K562 (cell line): ENCODE measurements around the gene PHETA2. TPM values are rescaled to one million over a fixed set of nuclear protein-coding genes. Genes with fewer than 3 reads are reported as not detected.

Experiments
- C11orf30 ChIP-seq: fragments of 450-650 bp; IDR thresholded peaks from 2 replicates; pipeline ENCODE4 v1.6.1; 2016; ENCODE audit warnings: low read depth, mild to moderate bottlenecking
- CCNT2 ChIP-seq: IDR thresholded peaks from 2 replicates; pipeline ENCODE4 v1.6.1; 2011; ENCODE audit warnings: borderline replicate concordance, low read depth, mild to moderate bottlenecking, moderate library complexity, mixed read lengths, low read length; ENCODE audit not compliant: insufficient read length; ENCODE audit errors: extremely low read depth
- DPF2 ChIP-seq: fragments of 450-650 bp; IDR thresholded peaks from 2 replicates; pipeline ENCODE4 v1.6.1; 2016
- FOSL1 ChIP-seq: fragments of 200-800 bp; sonication (Bioruptor generic); conservative IDR thresholded peaks from 2 replicates; pipeline ENCODE4 v1.6.1; 2016; ENCODE audit warnings: missing genetic modification characterization, missing compliant biosample characterization
- HCFC1 ChIP-seq: IDR thresholded peaks from 2 replicates; pipeline ENCODE4 v1.6.1; 2012; ENCODE audit warnings: low read depth, low read length, improper control_type of control experiment
- HOXB6 ChIP-seq: fragments of 250-450 bp; sonication (Bioruptor Pico); IDR thresholded peaks from 2 replicates; pipeline ENCODE4 v1.5.1; 2022; ENCODE audit warnings: mild to moderate bottlenecking, borderline replicate concordance
- MTA2 ChIP-seq: fragments of 450-650 bp; IDR thresholded peaks from 2 replicates; pipeline ENCODE4 v1.6.1; 2016; ENCODE audit warnings: low read depth
- REST ChIP-seq, 2 experiments: fragments of 450-650 bp; formaldehyde crosslinking in 1 of 2; IDR thresholded peaks; 2 replicates each; pipeline versions ENCODE4 v1.4.0 to v1.6.1; 2014 to 2020; ENCODE audit warnings: mild to moderate bottlenecking in 2 of 2, borderline replicate concordance in 1 of 2, low read depth in 1 of 2
- TAF15 ChIP-seq: fragments of 200-400 bp; formaldehyde crosslinking; IDR thresholded peaks from 2 replicates; pipeline ENCODE4 v1.6.1; 2017; ENCODE audit warnings: mild to moderate bottlenecking, low read depth, low read length, moderate library complexity
- ZMIZ1 ChIP-seq, 2 experiments: fragments of 150-350 bp in 1 of 2; IDR thresholded peaks; 2 replicates each; pipeline ENCODE4 v1.6.1; 2012 to 2016; ENCODE audit warnings: low read depth in 2 of 2, low read length in 2 of 2, mild to moderate bottlenecking in 1 of 2, moderate library complexity in 1 of 2
- ZNF146 ChIP-seq: IDR thresholded peaks from one replicate; pipeline ENCODE4 v1.6.1; 2018; ENCODE audit warnings: missing compliant biosample characterization; ENCODE audit not compliant: unreplicated experiment
- ZNF354B ChIP-seq: fragments of 250-450 bp; sonication (Bioruptor Pico); IDR thresholded peaks from 2 replicates; pipeline ENCODE4 v1.4.0; 2020
- ZNF639 ChIP-seq, 2 experiments: fragments of 200-800 bp in 1 of 2; sonication (Bioruptor generic) in 1 of 2; sonication (generic) in 1 of 2; formaldehyde crosslinking in 1 of 2; IDR thresholded peaks in 1 of 2; conservative IDR thresholded peaks in 1 of 2; 2 replicates each; pipeline versions ENCODE4 v1.5.0 to v1.6.1; 2016 to 2020; ENCODE audit warnings: missing compliant biosample characterization in 1 of 2, missing genetic modification characterization in 1 of 2, missing genetic modification reagents in 1 of 2
- polyA plus RNA-seq, 8 experiments: library from polyadenylated mRNA; depleted of rRNA in 4 of 8; stranded (reverse) in 5 of 8; unstranded in 3 of 8; fragments of >200 nt; fragmentation: Nextera tagmentation in 2 of 8; fragmentation: Illumina TruSeq in 1 of 8; extraction: Ambion mirVana in 2 of 8; extraction: Trizol in 1 of 8; gene quantifications; 2 replicates each; pipeline versions ENCODE4 v1.2.1 to v1.2.3, GENCODE V29; 2011 to 2014; ENCODE audit warnings: inconsistent platforms in 1 of 8, missing spikeins in 1 of 8
- total RNA-seq, 7 experiments: library from RNA; depleted of rRNA in 6 of 7; stranded (reverse); fragments of >200 nt in 6 of 7; fragmentation: Illumina TruSeq in 2 of 7; extraction: Trizol in 2 of 7; gene quantifications; 2 replicates each; pipeline versions ENCODE4 v1.2.1 to v1.2.3, GENCODE V29; 2011 to 2021; ENCODE audit warnings: low replicate concordance in 1 of 7

The PHETA2 gene
- total and polyA plus RNA-seq, 9 of the 15 experiments (the other 6 are each of a cell fraction or from before 2014, with no cell fraction given) = 0.07 to 0.22 (median 0.08) TPM; not detected in 5

- no peak for TF ChIP-seq ZMIZ1 (IDR thresholded peaks at IDR 0.05; ENCODE audit: low read depth in 2 of 2, low read length in 2 of 2)
- TF ChIP-seq TAF15 = no peak
- TF ChIP-seq DPF2 = no peak
- TF ChIP-seq REST (IDR thresholded peaks at IDR 0.05; ENCODE audit: borderline replicate concordance) = peak; percentile 83
- no peak for TF ChIP-seq REST (CRISPR knock-in tag; IDR thresholded peaks at IDR 0.05; ENCODE audit: low read depth)
- TF ChIP-seq ZNF354B (CRISPR knock-in tag) = no peak
- TF ChIP-seq MTA2 = no peak
- TF ChIP-seq C11orf30 = peak; percentile 41; the same call in 1 of the 2 replicates
- no peak for TF ChIP-seq ZNF146 (CRISPR knock-in tag)
- TF ChIP-seq CCNT2 = no peak
- TF ChIP-seq ZNF639 (CRISPR knock-in tag; conservative IDR thresholded peaks at IDR 0.05 in 1 of 2, IDR thresholded peaks at IDR 0.05 in 1 of 2) = no peak
- TF ChIP-seq HCFC1 = 0 out of 2 replicates have a peak, but pooled peaks have one; percentile 22
- TF ChIP-seq FOSL1 (tag) = no peak
- no peak for TF ChIP-seq HOXB6 (CRISPR knock-in tag)
These were observed 16.8 kb downstream of the PHETA2 start, which contains the start of gene NDUFA6 (continued) for GRCh38 chr22:42090596-42091454.
